Memory B cell (primary cell): ENCODE measurements around the gene LIPH.
"Not testable (repeated sequence)": the region's sequence is repeated elsewhere in the genome, so short reads cannot be mapped to it uniquely, and the experiment has no call there.

Experiments
- ATAC-seq: fragments of 150-1000 bp; cut with Tn5 transposase; 2 replicates; pipeline ENCODE4 v1.10.0; 2021; ENCODE audit warnings: low read depth, mild to moderate bottlenecking, moderate library complexity
- DNase-seq, 2 donors: peaks; one replicate each; pipeline ENCODE4 v3.0.0; 2022; ENCODE audit warnings: low spot score in 2 of 2
- H3K27ac Mint-ChIP-seq: one replicate; pipeline ENCODE4 v1.8.0; 2022; ENCODE audit warnings: mild to moderate bottlenecking, moderate library complexity, mixed read lengths
- H3K27me3 Mint-ChIP-seq: one replicate; pipeline ENCODE4 v1.8.0; 2022; ENCODE audit warnings: mixed read lengths
- H3K36me3 Mint-ChIP-seq: one replicate; pipeline ENCODE4 v1.8.0; 2022; ENCODE audit warnings: mild to moderate bottlenecking, mixed read lengths
- H3K4me1 Mint-ChIP-seq: one replicate; pipeline ENCODE4 v1.8.0; 2022; ENCODE audit warnings: mixed read lengths
- H3K4me3 Mint-ChIP-seq: one replicate; pipeline ENCODE4 v1.8.0; 2022; ENCODE audit warnings: mild to moderate bottlenecking, moderate library complexity, mixed read lengths
- H3K9me3 Mint-ChIP-seq: one replicate; pipeline ENCODE4 v1.8.0; 2022; ENCODE audit warnings: mixed read lengths

LIPH gene

DNA sequence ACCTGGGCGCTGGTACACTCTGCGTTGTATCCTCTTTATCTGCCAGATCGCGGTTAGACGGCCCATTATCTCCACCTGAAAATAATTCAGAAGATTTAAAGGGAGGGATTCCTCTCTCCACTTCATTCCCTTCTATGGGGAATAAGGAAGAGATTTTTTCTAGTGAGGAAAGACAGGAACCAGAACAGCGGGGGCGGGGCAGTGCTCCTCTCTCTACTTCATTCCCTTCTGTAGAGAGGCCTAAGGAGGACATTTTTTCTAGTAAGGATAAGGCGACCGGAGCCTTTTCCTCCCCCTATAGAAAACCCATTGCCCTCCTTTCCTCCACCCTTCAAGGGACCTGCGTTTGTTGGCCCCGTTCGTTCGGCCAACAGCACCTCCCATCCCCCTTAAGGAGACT, 8.3 kb upstream of the LIPH start:
- no peak for DNase-seq
- Mint-ChIP-seq H3K27me3 (peaks cover 3% of the 10 kb centered on the region), H3K9me3 (no peaks in the 10 kb centered on the region), H3K4me3 (no peak overlapping the region), H3K36me3 (no peaks in the 10 kb centered on the region), H3K27ac (no peak overlapping the region), H3K4me1 (peaks cover 10% of the 10 kb centered on the region)
- no peak for ATAC-seq

DNA sequence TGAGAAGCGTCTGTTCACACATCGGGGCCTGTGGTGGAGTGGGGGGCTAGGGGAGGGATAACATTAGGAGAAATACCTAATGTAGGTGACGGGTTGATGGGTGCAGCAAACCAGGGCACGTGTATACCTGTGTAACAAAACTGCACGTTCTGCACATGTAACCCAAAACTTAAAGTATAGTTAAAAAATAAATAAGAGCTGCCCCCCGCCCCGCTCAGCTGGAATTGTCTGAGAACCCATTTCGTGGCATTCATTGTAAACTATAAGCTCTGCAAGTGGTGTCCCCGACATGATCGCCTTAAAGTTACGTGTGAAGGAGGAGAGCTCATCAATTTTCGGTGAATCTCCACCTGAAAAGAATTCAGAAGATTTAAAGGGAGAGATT, 7.3 kb upstream of the LIPH start:
- H3K27me3 Mint-ChIP-seq, result peaks cover 3% of the 10 kb centered on the region
- no peak overlapping the region for H3K27ac Mint-ChIP-seq
- H3K4me1 Mint-ChIP-seq, result peaks cover 10% of the 10 kb centered on the region
- H3K4me3 Mint-ChIP-seq, result peak overlapping the region; percentile 46
- DNase-seq (no peak), ATAC-seq (no peak)
- no peaks in the 10 kb centered on the region for H3K36me3 Mint-ChIP-seq
- H3K9me3 Mint-ChIP-seq, result no peaks in the 10 kb centered on the region

DNA sequence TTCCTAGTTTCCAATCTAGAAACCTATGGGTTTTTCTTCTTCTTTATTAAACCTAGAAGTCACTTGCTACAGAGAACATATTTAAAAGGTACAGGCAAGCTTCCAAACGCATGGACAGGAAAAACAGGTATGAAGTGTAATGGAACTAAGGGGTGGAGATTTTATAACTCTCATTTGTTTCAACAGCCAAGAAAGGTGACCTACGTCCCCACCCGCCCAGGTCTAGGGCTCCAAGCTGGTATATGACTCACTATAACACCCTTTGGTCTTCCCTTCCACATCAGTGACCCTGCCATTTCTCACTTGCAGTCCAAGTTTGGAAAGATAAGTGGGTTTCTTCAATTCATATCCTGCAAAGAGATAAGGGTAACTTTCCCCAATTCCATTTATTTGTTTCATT, 6.0 kb upstream of the LIPH start:
- H3K4me1 Mint-ChIP-seq, result peaks cover 10% of the 10 kb centered on the region
- no peaks in the 10 kb centered on the region for H3K9me3 Mint-ChIP-seq
- H3K4me3 Mint-ChIP-seq, result no peak overlapping the region
- H3K36me3 Mint-ChIP-seq, result no peaks in the 10 kb centered on the region
- H3K27me3 Mint-ChIP-seq, result peaks cover 2% of the 10 kb centered on the region
- DNase-seq (no peak), ATAC-seq (no peak)
- H3K27ac Mint-ChIP-seq, result no peak overlapping the region

DNA sequence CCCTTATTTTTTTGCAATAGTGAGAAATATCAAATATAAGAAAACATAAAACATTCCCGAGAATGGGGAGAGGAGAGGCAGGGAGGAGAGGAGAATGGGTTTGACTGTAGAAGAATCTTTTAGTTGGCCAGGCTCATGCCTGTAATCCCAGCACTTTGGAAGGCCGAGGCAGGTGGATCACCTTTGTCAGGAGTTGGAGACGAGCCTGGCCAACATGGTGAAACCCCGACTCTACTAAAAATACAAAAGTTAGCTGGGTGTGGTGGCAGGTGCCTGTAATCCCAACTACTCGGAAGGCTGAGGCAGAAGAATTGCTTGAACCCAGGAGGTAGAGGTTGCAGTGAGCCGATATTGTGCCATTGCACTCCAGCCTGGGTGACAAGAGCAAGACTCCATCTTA, 4.3 kb upstream of the LIPH start:
- H3K27me3 Mint-ChIP-seq, result not testable (repeated sequence)

DNA sequence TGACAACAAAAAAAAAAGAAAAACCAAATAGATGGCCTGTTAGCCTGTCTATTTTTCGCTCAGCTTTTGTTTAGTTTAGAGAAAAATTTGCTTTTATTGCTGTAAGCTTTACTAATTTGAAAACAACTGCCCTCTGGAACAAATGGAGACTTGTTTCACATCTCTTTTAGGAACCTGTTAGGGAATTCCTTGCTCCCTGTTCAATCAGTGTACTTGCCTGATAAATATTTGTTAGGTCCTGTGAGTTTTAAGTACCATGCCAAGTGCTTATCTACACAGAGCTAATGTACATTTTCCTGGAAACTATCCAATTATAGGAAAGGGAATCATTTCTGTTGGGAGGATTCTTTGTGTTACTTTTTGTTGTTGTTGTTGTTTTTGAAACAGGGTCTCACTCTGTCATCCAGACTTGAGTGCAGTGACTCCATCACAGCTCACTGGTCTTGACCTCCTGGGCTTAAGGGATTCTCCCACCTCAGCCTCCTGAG, 3.5 kb upstream of the LIPH start:
- Mint-ChIP-seq H3K27me3 (peaks cover 2% of the 10 kb centered on the region), H3K36me3 (no peaks in the 10 kb centered on the region), H3K9me3 (no peaks in the 10 kb centered on the region), H3K27ac (no peak overlapping the region), H3K4me3 (no peak overlapping the region), H3K4me1 (peaks cover 16% of the 10 kb centered on the region)
- ATAC-seq, result no peak
- no peak for DNase-seq

More for the DNA sequence above, 4.3 kb upstream of the LIPH start:
- ATAC-seq, DNase-seq, H3K9me3 Mint-ChIP-seq, H3K4me3 Mint-ChIP-seq, H3K27ac Mint-ChIP-seq, H3K36me3 Mint-ChIP-seq: not testable (repeated sequence)
- H3K4me1 Mint-ChIP-seq, result peaks cover 16% of the 10 kb centered on the region

DNA sequence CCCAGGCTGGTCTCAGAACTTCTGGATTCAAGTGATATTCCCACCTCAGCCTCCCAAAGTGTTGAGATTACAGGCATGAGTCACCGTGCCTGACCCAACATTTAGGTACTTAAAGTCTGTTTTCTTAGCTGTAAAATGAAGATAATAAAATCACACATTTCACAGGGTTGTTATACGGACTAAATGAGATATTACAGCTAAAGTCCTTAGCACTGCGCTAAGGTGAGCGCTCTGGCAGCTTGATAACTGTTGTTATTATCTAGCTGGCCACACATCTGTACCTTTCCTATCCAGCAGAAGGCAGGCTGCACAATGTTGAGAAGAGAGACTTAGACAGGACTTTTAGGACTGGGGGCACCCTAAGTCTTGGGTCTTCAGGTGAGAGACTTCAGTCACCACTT, 2.7 kb upstream of the LIPH start:
- ATAC-seq (no peak), DNase-seq (no peak)
- no peaks in the 10 kb centered on the region for H3K9me3 Mint-ChIP-seq
- H3K36me3 Mint-ChIP-seq, result no peaks in the 10 kb centered on the region
- peaks cover 2% of the 10 kb centered on the region for H3K27me3 Mint-ChIP-seq
- H3K4me1 Mint-ChIP-seq, result peaks cover 16% of the 10 kb centered on the region
- no peak overlapping the region for H3K4me3 Mint-ChIP-seq
- no peak overlapping the region for H3K27ac Mint-ChIP-seq

DNA sequence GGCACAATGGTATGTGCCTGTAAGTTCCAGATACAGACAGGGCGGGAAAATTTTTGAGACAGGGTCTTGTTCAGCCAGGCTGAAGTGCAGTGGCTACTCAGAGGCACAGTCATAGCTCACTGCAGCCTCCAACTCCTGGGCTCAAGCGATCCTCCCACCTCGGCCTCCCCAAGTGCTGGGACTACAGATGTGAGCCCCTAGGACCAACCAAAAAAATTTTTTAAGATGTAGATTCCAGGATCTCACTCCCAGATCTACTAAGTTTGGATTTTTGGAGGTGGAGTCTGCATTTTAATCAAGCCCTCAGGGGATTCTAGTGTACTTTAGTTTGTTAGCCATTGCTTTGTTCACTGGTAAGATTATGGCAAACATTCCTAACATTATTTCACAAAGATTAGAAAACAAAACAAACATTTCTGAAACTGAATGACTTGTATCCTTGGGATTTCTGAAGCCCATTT, 2.7 kb downstream of the LIPH start:
- no peaks in the 10 kb centered on the region for H3K9me3 Mint-ChIP-seq
- peaks cover 6% of the 10 kb centered on the region for H3K4me1 Mint-ChIP-seq
- no peak for DNase-seq
- no peak overlapping the region for H3K27ac Mint-ChIP-seq
- no peaks in the 10 kb centered on the region for H3K27me3 Mint-ChIP-seq
- no peaks in the 10 kb centered on the region for H3K36me3 Mint-ChIP-seq
- H3K4me3 Mint-ChIP-seq, result no peak overlapping the region
- no peak for ATAC-seq

DNA sequence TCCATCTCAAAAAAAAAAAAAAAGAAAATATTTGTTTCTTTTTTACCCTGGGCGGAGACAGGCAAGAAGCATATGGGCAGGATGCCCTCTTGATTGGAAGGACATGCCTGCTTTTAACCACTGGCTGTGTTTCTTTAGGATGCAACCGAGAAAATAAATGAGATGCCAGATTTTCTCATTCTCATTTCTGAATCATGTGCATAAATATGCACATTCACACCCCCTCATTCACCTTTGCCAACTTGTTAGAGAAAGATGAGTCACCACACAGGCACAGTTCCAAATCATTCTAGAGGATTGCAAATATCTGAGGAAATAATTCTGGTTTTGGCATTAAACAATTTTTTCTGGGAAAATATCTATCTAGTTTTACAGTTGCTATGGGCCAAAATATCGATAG, 3.3 kb downstream of the LIPH start:
- no peaks in the 10 kb centered on the region for H3K9me3 Mint-ChIP-seq
- H3K36me3 Mint-ChIP-seq, result no peaks in the 10 kb centered on the region
- DNase-seq (no peak), ATAC-seq (no peak)
- H3K27me3 Mint-ChIP-seq, result no peaks in the 10 kb centered on the region
- peaks cover 6% of the 10 kb centered on the region for H3K4me1 Mint-ChIP-seq
- no peak overlapping the region for H3K27ac Mint-ChIP-seq
- no peak overlapping the region for H3K4me3 Mint-ChIP-seq

DNA sequence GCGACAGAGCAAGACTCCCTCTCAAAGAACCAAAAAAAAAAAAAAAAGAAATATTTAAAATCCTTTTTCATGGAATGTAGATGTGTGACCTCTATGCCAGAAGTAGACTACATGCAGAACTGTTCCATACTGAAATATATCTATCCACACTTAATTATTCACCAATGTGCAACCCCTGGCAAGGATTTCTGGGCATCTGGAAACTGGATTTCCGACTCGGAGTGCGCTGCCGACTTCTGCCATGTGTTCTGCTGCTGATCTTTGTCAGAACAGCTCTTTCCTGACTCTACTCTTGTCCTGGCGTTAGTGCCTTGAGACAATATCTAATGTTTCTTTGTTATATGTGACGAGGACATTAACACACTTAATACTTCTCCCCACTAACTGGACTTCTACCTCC, 11.7 kb downstream of the LIPH start:
- no peaks in the 10 kb centered on the region for H3K36me3 Mint-ChIP-seq

DNA sequence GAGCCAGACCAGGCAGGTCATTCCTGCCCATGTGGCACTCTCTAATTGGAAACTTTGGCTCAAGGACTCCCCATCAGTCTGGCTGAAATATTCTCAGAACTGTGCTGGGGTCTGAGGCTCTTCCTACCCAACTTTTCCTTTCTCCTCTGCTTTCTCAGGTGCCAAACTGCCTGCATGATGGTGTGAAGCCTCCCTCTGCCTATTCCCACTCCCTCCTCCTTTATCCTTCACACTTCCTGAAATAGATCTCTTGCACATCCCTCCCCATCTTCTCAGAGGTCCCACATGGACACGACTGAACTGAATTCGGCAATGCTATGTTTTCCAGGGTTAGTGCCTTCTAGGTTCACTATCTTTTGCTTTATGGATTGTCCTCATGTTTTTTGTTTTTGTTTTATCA, 12.5 kb downstream of the LIPH start:
- ATAC-seq (no peak), DNase-seq (no peak)
- no peaks in the 10 kb centered on the region for H3K9me3 Mint-ChIP-seq
- H3K4me3 Mint-ChIP-seq, result no peak overlapping the region
- peaks cover 5% of the 10 kb centered on the region for H3K4me1 Mint-ChIP-seq
- H3K27me3 Mint-ChIP-seq, result no peaks in the 10 kb centered on the region
- H3K36me3 Mint-ChIP-seq, result no peaks in the 10 kb centered on the region
- H3K27ac Mint-ChIP-seq, result no peak overlapping the region

More for the DNA sequence above, 11.7 kb downstream of the LIPH start:
- DNase-seq (no peak), ATAC-seq (no peak)
- Mint-ChIP-seq H3K27me3 (no peaks in the 10 kb centered on the region), H3K4me3 (no peak overlapping the region), H3K4me1 (peaks cover 5% of the 10 kb centered on the region), H3K9me3 (no peaks in the 10 kb centered on the region), H3K27ac (no peak overlapping the region)

DNA sequence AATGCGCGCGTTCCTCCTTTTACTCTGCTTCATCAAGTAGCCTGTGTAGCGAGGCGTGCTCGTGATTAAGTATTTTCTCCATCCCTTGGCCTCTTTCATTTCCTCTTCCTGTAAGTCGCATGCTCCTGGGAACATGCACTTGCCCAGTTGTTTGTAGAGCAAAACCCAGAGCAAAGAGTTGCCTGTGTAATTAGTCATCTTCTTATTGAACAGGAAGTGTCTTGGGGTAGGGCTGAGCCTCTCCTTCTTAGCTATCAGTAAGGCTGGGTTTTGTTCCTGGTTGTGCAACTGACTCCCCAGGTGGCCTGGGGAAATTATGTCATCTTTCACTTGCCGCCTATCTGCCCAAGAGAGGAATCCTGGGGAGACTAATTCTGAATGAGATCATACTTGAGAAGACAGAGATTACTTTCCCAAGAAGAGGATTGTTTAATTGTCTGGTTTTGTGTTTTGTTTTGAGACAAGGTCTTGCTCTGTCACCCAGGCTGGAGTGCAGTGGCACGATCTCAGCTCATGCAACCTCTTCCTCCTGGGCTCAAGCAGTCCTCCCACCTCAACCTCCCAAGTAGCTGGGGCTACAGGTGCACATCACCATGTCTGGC, 14.9 kb downstream of the LIPH start:
- no peaks in the 10 kb centered on the region for H3K9me3 Mint-ChIP-seq
- peak overlapping the region; percentile 32 for H3K27ac Mint-ChIP-seq
- H3K27me3 Mint-ChIP-seq, result no peaks in the 10 kb centered on the region
- DNase-seq (no peak), ATAC-seq (peak; percentile 84)
- no peaks in the 10 kb centered on the region for H3K36me3 Mint-ChIP-seq
- H3K4me3 Mint-ChIP-seq, result peak overlapping the region; percentile 65
- peaks cover 5% of the 10 kb centered on the region for H3K4me1 Mint-ChIP-seq

DNA sequence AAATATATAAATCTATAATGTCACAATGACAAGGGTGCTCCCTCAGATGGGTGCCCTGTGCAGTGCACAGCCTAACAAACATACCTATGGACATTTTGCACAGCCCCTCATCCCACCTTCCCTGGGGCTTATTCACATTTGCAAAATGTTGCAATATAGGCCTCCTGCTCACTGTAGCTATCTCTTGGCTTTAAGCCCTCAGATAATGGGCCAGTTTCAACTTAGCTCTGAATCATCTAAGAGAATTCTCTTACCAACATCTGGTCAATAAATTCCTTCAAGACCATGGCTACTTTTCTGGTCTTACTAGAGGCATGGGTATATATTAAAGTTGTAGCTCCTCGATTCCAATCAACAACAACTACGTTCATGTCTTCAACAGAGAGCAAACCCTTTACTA, 17.9 kb downstream of the LIPH start:
- Mint-ChIP-seq H3K27me3 (no peaks in the 10 kb centered on the region), H3K36me3 (no peaks in the 10 kb centered on the region), H3K27ac (no peak overlapping the region), H3K9me3 (no peaks in the 10 kb centered on the region), H3K4me3 (no peak overlapping the region), H3K4me1 (peaks cover 5% of the 10 kb centered on the region)
- no peak for DNase-seq
- no peak for ATAC-seq

DNA sequence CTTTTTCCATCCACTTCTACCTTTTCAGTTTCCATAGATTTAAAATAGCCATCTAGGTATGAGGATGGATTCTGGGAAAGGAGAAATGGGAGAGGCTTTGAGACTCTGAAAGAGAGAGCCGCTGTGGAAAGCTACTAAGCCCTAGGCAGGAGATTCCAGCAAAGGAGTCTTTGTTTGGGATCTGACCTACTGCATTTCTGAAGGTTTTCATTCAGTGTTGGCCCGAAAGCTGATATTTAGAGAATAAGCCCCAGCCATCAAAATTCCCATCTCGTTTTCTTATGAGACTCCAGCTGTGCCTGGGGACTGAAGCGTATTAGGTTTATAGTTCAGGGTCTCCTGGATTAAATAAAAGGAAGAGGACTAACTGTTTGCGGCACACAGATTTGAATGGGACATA, 19.5 kb downstream of the LIPH start:
- H3K9me3 Mint-ChIP-seq, result no peaks in the 10 kb centered on the region
- H3K4me1 Mint-ChIP-seq, result peaks cover 5% of the 10 kb centered on the region
- no peak overlapping the region for H3K27ac Mint-ChIP-seq
- DNase-seq (no peak), ATAC-seq (no peak)
- H3K4me3 Mint-ChIP-seq, result no peak overlapping the region
- H3K27me3 Mint-ChIP-seq, result no peaks in the 10 kb centered on the region
- H3K36me3 Mint-ChIP-seq, result no peaks in the 10 kb centered on the region

DNA sequence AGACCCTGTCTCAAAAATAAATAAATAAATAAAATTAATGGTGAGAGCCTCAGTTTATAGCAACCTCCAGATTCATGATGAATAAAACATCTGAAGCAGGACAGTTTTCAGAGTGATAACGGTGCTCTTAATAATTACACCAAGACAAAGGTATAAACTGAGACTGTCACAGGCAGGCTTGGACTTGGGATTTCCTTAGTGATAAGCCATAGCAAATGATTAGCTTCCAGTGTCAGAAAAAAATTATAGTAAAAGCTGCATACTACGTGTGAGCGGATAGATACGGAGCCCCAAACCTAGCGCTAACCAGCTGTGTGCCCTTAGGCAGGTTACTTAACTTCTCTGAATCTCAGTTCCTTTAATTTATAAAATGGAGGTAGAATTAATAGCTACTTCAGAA, 21.5 kb downstream of the LIPH start:
- no peak overlapping the region for H3K27ac Mint-ChIP-seq
- peaks cover 3% of the 10 kb centered on the region for H3K27me3 Mint-ChIP-seq
- ATAC-seq (no peak), DNase-seq (no peak)
- peaks cover under 1% of the 10 kb centered on the region for H3K36me3 Mint-ChIP-seq
- H3K4me3 Mint-ChIP-seq, result no peak overlapping the region
- no peaks in the 10 kb centered on the region for H3K9me3 Mint-ChIP-seq
- no peaks in the 10 kb centered on the region for H3K4me1 Mint-ChIP-seq

DNA sequence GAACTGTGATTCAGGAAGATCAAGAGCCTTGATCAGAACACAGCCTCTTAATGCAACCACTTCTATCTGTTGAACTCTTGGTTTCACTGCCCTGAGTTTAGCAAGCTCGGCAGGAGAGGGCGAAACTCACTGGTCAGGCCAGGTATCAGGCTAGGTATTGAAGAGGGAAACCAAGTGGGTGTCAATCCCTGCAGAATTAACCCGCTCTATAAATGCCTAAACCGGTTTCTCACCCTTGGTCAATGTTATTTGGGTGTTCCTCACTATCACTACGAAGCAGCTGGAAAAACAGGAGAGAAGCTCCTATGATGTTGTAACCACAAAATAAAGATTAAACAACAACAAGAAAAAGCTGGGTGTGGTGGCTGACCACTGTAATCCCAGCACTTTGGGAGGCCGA, 23.9 kb downstream of the LIPH start:
- DNase-seq, result no peak
- Mint-ChIP-seq H3K27me3 (peaks cover 8% of the 10 kb centered on the region), H3K4me1 (no peaks in the 10 kb centered on the region), H3K36me3 (peaks cover 2% of the 10 kb centered on the region), H3K9me3 (no peaks in the 10 kb centered on the region), H3K27ac (no peak overlapping the region), H3K4me3 (no peak overlapping the region)
- no peak for ATAC-seq
